ENCODE data around the gene RBM38. TPM values are rescaled to one million over a fixed set of nuclear protein-coding genes. Genes with fewer than 3 reads are reported as not detected.

RBM38 gene
- total and polyA plus RNA-seq, 9 of the 15 experiments (the other 6 are each of a cell fraction or from before 2014, with no cell fraction given): 0.28 to 82.4 (median 33.2) TPM

DNA sequence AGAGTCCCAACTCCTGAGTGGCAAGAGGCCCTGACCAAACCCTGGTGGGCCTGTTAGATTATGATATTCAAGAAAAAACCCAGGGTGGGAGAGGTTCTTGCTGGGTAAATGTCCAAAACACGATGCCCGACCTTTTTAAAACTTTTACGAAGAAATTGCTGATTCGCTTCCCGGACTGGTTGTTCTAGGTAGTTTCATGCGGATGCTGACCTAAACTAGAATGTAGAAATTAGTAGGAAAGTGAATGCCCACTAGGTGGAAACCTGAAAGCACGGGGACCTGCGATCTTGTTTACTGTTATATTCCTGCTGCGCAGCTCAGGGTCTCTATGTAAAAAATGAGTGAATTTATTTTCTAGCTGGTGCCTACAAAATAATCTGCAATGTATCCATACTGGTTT lies 37.8 kb upstream of the RBM38 start:
- POLR2A ChIA-PET: no interaction called here
- no TSS peak for BruUV-seq (replicated peaks)
- TF ChIP-seq HDGF (IDR thresholded peaks at IDR 0.05): no peak
- TF ChIP-seq CBFB (CRISPR knock-in tag; IDR thresholded peaks at IDR 0.05): no peak
- TF ChIP-seq, protein P1, sequence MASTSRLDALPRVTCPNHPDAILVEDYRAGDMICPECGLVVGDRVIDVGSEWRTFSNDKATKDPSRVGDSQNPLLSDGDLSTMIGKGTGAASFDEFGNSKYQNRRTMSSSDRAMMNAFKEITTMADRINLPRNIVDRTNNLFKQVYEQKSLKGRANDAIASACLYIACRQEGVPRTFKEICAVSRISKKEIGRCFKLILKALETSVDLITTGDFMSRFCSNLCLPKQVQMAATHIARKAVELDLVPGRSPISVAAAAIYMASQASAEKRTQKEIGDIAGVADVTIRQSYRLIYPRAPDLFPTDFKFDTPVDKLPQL (IDR thresholded peaks at IDR 0.05; ENCODE audit: extremely low read depth, insufficient read length): no peak
- TF ChIP-seq ZNF274 (IDR thresholded peaks at IDR 0.05; ENCODE audit: borderline replicate concordance, low read depth, low read length): no peak
- Histone ChIP-seq H2AFZ (ENCODE audit: low read depth, low read length) (no peak overlapping the region), H3K79me2 (ENCODE audit: control insufficient read depth, insufficient read depth, low read length) (peaks cover 43% of the 10 kb centered on the region), H3K9ac (ENCODE audit: insufficient read depth in 1 of 2, low read depth in 2 of 2, low read length in 2 of 2) (no peak overlapping the region), H3K9me3 (replicated peaks; ENCODE audit: control insufficient read depth, insufficient read depth, low read depth, low read length) (no peaks in the 10 kb centered on the region), H3K4me2 (ENCODE audit: insufficient read depth, low read length) (no peak overlapping the region), H3K27me3 (ENCODE audit: control insufficient read depth in 2 of 2, insufficient read depth in 2 of 2, low read length in 2 of 2) (no peaks in the 10 kb centered on the region), H4K20me1 (replicated peaks; ENCODE audit: control insufficient read depth, insufficient read depth, low read length) (peaks cover 10% of the 10 kb centered on the region), H3K9me1 (ENCODE audit: control insufficient read depth, insufficient read depth, low read length) (no peaks in the 10 kb centered on the region), H3K4me3 (no peak overlapping the region), H3K27ac (ENCODE audit: extremely low read depth, low read depth, low read length) (no peak overlapping the region), H3K36me3 (ENCODE audit: control insufficient read depth, insufficient read depth, low read length) (peaks cover 34% of the 10 kb centered on the region), H3K4me1 (replicated peaks in 1 of 2; ENCODE audit: control insufficient read depth in 2 of 2, insufficient read depth in 2 of 2, low read length in 2 of 2) (peaks cover 7% of the 10 kb centered on the region in 2 experiments)
- intact Hi-C loops (cut with micrococcal nuclease) (no loop called here), in situ Hi-C loops (cut with MboI) (no loop called here)
- DNase-seq (ENCODE audit: extremely low read depth in 1 of 4, low spot score in 3 of 4) (no peak), FAIRE-seq (no peak), ATAC-seq (no peak)
- CTCF ChIA-PET (ENCODE audit: low intra/inter-chr PET ratio): interaction anchor here (0.6 kb wide), 1 partner anchor 46 kb away, joined by 3 read pairs; no protein-coding TSS in a partner anchor
- 95% methylated on average over 9 of the region's 9 CpGs for WGBS (ENCODE audit: insufficient coverage, low coverage, missing lambda C conversion rate)

DNA sequence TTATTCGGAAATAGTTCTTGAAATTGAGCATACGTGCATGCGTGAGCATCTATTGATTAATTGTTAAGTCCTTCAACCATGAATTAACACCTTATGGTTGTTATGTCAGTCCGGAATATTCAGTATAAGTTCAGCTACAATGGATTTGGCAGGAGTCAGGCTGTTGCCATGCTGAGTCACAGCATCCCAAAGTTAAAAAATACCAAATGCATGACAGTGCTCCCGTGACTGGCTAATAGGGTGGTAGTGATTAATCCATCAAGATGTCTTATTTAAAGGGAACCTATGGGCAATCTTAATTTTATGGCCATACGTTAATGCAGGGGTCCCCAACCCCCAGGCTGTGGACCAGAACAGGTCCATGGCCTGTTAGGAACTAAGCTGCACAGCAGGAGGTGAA lies 29.7 kb upstream of the RBM38 start:
- WGBS (ENCODE audit: insufficient coverage, low coverage, missing lambda C conversion rate): 91% methylated on average over 6 of the region's 6 CpGs
- DNase-seq (ENCODE audit: extremely low read depth in 1 of 4, low spot score in 3 of 4): no peak
- ATAC-seq: no peak
- H3K4me1 ChIP-seq (replicated peaks in 1 of 2; ENCODE audit: control insufficient read depth in 2 of 2, insufficient read depth in 2 of 2, low read length in 2 of 2): no peaks in the 10 kb centered on the region
- no peak overlapping the region for H3K27ac ChIP-seq (ENCODE audit: extremely low read depth, low read depth, low read length)
- CTCF ChIA-PET (ENCODE audit: low intra/inter-chr PET ratio): no interaction called here
- H3K9me1 ChIP-seq (ENCODE audit: control insufficient read depth, insufficient read depth, low read length): no peaks in the 10 kb centered on the region
- no peak overlapping the region for H3K4me3 ChIP-seq
- BruUV-seq (replicated peaks): no TSS peak
- in situ Hi-C loops (cut with MboI): no loop called here
- POLR2A ChIA-PET: interaction anchor here (0.6 to 1.6 kb wide), 2 partner anchors 11 to 13 kb away, joined by 3 to 6 read pairs; no protein-coding TSS in a partner anchor
- H3K9ac ChIP-seq (ENCODE audit: insufficient read depth in 1 of 2, low read depth in 2 of 2, low read length in 2 of 2): no peak overlapping the region
- no peak for FAIRE-seq
- H2AFZ ChIP-seq (ENCODE audit: low read depth, low read length): no peak overlapping the region
- H3K9me3 ChIP-seq (replicated peaks; ENCODE audit: control insufficient read depth, insufficient read depth, low read depth, low read length): no peaks in the 10 kb centered on the region
- H3K27me3 ChIP-seq (ENCODE audit: control insufficient read depth in 2 of 2, insufficient read depth in 2 of 2, low read length in 2 of 2): no peaks in the 10 kb centered on the region
- H3K4me2 ChIP-seq (ENCODE audit: insufficient read depth, low read length): no peak overlapping the region
- H3K79me2 ChIP-seq (ENCODE audit: control insufficient read depth, insufficient read depth, low read length): peaks cover 3% of the 10 kb centered on the region; the same call in 2 of the 3 replicates
- intact Hi-C loops (cut with micrococcal nuclease): no loop called here
- peaks cover 36% of the 10 kb centered on the region for H3K36me3 ChIP-seq (ENCODE audit: control insufficient read depth, insufficient read depth, low read length)
- H4K20me1 ChIP-seq (replicated peaks; ENCODE audit: control insufficient read depth, insufficient read depth, low read length): no peaks in the 10 kb centered on the region
- no peak for TF ChIP-seq PHF8 (IDR thresholded peaks at IDR 0.05; ENCODE audit: borderline replicate concordance, low read length)
- TF ChIP-seq TCFL5 (CRISPR knock-in tag; conservative IDR thresholded peaks at IDR 0.05): no peak
- TF ChIP-seq, protein P2, sequence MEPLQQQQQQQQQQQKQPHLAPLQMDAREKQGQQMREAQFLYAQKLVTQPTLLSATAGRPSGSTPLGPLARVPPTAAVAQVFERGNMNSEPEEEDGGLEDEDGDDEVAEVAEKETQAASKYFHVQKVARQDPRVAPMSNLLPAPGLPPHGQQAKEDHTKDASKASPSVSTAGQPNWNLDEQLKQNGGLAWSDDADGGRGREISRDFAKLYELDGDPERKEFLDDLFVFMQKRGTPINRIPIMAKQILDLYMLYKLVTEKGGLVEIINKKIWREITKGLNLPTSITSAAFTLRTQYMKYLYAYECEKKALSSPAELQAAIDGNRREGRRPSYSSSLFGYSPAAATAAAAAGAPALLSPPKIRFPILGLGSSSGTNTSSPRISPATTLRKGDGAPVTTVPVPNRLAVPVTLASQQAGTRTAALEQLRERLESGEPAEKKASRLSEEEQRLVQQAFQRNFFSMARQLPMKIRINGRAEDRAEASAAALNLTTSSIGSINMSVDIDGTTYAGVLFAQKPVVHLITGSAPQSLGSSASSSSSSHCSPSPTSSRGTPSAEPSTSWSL (CRISPR knock-in tag; IDR thresholded peaks at IDR 0.05; ENCODE audit: borderline replicate concordance): no peak
- TF ChIP-seq GTF2F1 (IDR thresholded peaks at IDR 0.05; ENCODE audit: low read depth, low read length): no peak
- TF ChIP-seq KDM2B (CRISPR knock-in tag; IDR thresholded peaks at IDR 0.05): no peak
- TF ChIP-seq FOSL1 (tag; conservative IDR thresholded peaks at IDR 0.05): no peak
- TF ChIP-seq, protein P3, sequence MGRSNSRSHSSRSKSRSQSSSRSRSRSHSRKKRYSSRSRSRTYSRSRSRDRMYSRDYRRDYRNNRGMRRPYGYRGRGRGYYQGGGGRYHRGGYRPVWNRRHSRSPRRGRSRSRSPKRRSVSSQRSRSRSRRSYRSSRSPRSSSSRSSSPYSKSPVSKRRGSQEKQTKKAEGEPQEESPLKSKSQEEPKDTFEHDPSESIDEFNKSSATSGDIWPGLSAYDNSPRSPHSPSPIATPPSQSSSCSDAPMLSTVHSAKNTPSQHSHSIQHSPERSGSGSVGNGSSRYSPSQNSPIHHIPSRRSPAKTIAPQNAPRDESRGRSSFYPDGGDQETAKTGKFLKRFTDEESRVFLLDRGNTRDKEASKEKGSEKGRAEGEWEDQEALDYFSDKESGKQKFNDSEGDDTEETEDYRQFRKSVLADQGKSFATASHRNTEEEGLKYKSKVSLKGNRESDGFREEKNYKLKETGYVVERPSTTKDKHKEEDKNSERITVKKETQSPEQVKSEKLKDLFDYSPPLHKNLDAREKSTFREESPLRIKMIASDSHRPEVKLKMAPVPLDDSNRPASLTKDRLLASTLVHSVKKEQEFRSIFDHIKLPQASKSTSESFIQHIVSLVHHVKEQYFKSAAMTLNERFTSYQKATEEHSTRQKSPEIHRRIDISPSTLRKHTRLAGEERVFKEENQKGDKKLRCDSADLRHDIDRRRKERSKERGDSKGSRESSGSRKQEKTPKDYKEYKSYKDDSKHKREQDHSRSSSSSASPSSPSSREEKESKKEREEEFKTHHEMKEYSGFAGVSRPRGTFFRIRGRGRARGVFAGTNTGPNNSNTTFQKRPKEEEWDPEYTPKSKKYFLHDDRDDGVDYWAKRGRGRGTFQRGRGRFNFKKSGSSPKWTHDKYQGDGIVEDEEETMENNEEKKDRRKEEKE (IDR thresholded peaks at IDR 0.05; ENCODE audit: borderline replicate concordance in 1 of 2, control insufficient read depth in 1 of 2, low read depth in 2 of 2, low read length in 1 of 2): no peak
